Nucleus accumbens (tissue), 56 donors: ENCODE measurements around the gene SLC38A11.

Experiments
- DNase-seq, 56 donors: peaks; one replicate each; lab custom pipeline; 2025; lab: John Stamatoyannopoulos, UW

SLC38A11 gene

DNA sequence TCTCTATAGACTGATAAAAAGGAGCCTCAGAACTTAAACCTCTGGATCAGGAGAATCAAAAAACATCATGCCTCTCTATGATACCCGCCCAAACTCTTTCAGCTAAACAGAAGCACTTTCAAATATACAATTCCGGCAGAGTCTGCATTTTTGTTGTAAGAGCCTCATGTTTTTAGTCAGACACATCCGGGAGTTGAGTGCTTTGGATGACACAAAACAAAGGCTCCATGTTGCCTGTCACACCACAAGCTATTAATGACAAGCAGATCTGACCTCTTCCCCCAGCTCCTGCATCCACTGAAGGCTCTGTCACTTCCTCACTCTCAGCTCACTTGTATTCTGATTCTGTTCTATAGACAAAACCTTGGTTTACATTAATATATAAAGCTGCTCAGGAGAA lies 33.2 kb downstream of the SLC38A11 start:
- no peak for DNase-seq

GRCh38 chr2:164920430-164920829 lies 34.9 kb downstream of the SLC38A11 start:
- DNase-seq, result no peak

- peak in 7 of 56 donors; percentile 1 to 42 (median 5) for DNase-seq
Measured at GRCh38 chr2:164917296-164917903, 37.9 kb downstream of the SLC38A11 start.

DNA sequence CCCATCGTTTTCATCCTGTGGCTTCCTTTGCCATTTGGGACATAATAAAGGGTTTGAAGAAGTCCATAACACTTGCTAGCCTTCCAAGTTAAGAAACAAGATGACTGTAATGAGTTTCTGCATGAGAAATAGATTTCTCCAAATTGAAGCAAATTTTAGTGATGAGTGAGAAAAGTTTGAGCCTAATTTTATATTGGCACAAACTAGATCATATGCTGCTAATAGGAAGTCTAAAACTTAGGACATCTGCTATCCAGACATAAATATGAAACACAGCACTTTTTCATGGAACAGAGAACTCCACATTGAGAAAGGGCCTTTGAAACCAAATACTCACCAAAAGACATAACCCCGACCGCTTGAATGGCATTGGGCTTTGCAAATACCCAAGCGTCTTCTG lies 39.8 kb downstream of the SLC38A11 start:
- no peak for DNase-seq

DNA sequence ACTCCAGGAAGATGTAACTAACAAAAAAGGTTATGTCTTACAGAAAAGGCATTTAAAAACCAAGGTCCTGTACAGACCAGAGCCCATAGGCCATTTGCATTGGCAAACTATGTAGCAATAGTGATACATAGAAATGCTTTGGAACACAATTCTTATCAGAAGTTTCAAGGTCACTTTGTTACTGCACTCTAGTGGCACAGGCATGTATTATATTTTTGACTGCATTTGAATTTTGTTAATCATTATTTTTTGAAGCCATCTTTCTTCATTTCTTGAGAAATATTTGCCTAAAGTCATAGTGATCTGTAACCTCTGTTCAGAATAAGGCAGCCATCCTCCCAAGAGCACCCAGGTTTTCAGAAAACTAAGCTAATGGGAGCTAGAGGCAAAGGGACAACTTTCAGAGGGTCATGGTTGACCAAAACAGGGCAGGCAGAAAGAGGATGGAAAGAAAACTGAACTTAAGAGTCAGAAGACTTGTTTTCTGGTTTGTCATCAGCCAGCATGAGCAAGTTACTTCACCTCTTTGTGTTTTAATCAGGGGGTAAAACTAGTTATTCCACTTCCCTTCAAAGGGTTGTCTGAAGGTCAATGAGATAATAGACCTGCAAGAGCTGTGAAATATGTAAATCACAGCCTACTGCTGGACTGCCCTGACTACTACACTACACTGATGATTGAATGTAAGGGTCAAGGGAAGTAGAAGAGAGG lies 41.5 kb downstream of the SLC38A11 start:
- no peak for DNase-seq

DNA sequence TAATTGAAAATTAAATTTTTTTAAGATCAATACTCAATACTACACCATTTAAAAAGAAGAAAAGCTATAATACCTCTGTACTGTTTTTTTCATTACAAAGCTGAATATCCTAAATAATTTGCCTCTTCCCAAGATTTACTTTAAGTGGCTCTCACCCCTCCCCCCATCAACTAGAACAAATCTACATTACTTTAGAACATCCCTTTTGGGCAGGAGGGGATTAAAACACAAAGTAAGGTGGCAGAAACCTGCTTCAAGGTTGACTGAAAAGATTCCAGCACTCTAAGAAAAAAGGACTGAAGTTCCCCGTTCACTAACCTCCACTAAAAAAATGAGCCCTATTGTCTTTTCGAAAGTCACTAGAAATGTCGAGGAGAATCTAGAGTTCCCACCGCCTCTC lies 42.3 kb downstream of the SLC38A11 start:
- no peak for DNase-seq

DNA sequence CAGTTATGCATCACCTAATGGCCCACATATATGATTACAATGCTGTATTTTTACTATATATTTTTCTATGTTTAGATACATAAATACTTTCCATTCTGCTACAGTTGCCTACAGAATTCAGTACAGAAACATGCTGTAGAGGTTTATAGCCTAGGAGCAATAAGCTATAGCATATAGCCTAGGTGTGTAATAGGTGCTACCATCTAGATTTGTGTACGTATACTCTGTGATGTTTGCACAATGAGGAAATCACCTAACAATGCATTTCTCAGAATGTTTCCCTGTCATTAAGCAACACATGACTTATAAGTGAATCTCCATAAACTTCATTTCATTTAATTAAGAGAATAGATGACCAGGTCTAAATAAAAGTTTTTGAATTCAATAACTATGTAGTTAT lies 43.5 kb downstream of the SLC38A11 start:
- DNase-seq, result no peak

DNA sequence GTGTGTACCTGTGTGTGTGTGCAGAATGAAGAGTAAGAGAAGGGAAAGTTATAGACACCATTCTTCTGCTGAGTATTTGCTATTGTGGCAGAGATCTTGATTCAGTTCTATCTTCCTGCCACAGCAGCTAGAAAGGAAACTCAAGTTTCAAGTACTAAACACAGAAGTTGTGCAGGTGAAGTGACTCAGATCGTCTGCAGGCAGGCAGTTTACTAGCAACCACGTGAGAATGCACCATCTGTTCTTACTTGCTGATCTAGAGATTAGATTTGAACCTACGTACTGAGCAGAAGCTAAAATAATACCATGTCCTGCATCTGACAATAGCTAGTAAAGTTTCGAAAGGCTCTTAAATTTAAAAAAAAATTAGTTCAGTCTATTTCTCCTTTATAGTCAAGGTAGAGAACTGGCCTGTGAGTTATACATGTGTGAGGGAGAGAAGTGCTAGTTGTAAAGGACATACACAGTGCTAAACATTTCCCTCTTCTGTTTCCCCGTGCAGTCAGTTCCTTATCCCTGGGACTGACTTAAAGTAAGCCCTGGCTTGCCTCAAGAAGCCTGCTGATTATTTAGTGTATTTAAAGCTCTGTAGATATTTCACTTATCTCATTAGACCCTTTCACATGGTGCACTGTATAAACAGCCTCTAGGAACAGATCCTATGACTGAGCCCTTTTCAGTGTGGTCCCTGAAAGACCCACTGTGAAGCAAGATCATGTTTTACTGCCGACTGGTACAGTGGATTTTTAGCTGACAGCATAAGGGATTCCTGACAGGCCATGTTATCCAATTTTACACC lies 45.0 kb downstream of the SLC38A11 start:
- no peak for DNase-seq

- DNase-seq, result no peak
Measured at GRCh38 chr2:164906947-164907346, 48.4 kb downstream of the SLC38A11 start.

GRCh38 chr2:164905307-164905706 lies 50.0 kb downstream of the SLC38A11 start:
- DNase-seq, result no peak

DNA sequence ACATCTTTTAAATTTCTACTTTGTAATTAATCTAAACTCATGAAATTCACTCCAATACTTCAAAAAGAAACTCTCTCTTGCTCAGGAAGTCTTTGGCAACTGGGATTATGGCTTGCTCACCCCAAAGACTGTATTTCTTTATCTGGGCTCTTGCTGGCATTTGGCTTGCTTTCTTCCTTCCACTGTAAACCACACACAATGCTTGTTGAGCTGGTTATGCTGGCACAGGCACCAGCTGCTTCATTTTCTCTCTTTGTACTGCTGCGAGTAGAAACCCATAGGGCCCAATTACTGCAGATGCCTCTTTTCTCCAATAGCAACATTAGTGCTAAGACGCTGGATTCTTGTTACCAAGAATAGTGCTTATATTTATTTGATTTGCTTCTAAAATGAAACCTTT lies 51.4 kb downstream of the SLC38A11 start:
- no peak for DNase-seq

- DNase-seq, result no peak
Measured at GRCh38 chr2:164903204-164903603, 52.1 kb downstream of the SLC38A11 start.

- DNase-seq, result no peak
Measured at GRCh38 chr2:164899121-164899520, 56.2 kb downstream of the SLC38A11 start.

DNA sequence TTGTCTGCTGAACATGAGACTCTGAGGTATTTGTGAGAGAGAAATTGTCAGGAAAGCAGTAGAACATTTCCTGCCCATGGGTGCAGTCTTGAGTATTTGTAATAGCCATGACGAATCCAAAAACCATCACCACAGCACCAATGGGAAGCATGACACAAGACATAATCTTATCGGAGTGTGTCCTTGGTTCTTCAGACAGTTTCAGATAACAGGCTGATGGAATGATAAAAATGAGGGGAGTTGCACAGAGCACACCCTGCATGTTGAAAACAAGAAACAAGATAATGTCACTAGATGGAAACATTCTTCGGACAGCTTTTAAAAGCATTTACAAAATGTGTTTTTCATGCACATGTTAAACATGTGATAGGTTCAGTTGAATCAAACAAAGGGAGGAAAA lies 56.9 kb downstream of the SLC38A11 start:
- DNase-seq, result no peak

GRCh38 chr2:164897469-164898260 lies 57.7 kb downstream of the SLC38A11 start:
- DNase-seq, result no peak

DNA sequence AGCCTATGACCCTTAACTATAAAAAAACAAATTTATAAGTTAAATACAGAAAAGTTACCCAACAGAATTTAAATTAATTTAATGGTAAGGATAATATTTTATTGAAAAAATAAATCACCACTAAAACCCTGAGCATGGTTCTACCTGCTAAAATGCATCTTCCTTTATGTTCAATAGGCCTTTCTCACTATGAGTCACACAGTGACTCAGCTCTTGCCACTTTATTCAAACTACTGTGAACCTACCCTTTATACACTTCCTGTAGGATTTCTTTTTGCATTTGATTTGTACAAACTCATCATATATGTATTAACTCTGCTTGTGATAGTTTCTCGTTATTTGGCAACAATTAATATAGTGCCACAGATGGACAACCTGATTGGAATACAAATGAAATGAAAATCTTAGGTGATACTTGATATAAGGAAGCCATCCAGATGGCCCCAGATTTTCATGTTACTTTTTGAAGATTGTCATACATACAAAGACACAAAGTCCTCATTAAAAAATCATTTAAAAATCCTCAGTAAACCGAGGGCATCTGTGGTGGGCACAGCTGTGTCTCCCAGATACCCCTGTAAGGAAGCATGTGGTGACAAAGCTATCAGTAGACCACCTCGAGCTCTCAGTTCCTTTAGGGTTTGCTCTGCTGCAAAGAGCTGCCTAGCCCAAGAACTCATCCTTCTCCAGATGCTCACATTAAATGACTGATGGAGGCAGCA lies 58.5 kb downstream of the SLC38A11 start:
- DNase-seq, result no peak

GRCh38 chr2:164896226-164896625 lies 59.1 kb downstream of the SLC38A11 start:
- DNase-seq, result no peak

- DNase-seq, result no peak
Measured at GRCh38 chr2:164891460-164891859, 63.9 kb downstream of the SLC38A11 start.

GRCh38 chr2:164890544-164890943 lies 64.8 kb downstream of the SLC38A11 start:
- no peak for DNase-seq

DNA sequence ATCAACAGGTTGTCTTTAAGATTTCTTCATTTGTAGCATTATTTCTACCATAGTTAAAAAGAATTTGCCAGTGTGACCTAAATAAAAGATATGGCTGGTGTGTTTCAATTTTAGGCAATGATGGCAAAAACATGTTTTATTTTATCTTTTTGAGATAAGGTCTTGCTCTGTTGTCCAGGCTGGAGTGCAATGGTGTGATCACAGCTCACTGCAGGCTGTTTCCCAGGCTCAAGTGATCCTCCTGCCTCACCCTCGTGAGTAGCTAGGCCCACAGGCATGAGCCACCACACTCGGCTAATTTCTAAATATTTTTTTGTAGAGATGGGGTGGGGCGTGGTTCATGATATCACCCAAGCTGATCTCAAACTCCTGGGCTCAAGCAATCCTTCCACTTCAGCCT lies 66.7 kb downstream of the SLC38A11 start:
- DNase-seq, result no peak
